Adrenal gland (tissue), 12 donors: ENCODE data around the gene NYAP2. TPM values are rescaled to one million over a fixed set of nuclear protein-coding genes. Genes with fewer than 3 reads are reported as not detected.

Experiments used
- DNase-seq, 7 donors: peaks; one replicate each; pipeline ENCODE4 v3.0.0-alpha.2; 2019 to 2020
- H3K27ac ChIP-seq, 5 donors: fragments of 200-600 bp; sonication (generic) in 4 of 5; 1 replicate in 3 of 5; 2 replicates in 2 of 5; pipeline versions ENCODE4 v1.5.1 to v1.8.0; 2016 to 2020; ENCODE audit warnings: mild to moderate bottlenecking in 1 of 5
- H3K27me3 ChIP-seq: fragments of 200-600 bp; 2 replicates; pipeline ENCODE4 v1.8.0; 2021
- H3K36me3 ChIP-seq, 2 donors: fragments of 200-600 bp; replicated peaks in 1 of 2; 1 replicate in 1 of 2; 2 replicates in 1 of 2; pipeline versions ENCODE4 v1.5.1 to v1.8.0; 2018 to 2022
- H3K4me1 ChIP-seq, 2 donors: fragments of 200-600 bp; replicated peaks in 1 of 2; 1 replicate in 1 of 2; 2 replicates in 1 of 2; pipeline versions ENCODE4 v1.5.1 to v1.8.0; 2018 to 2021
- H3K4me3 ChIP-seq, 4 donors: fragments of 200-600 bp; sonication (generic) in 3 of 4; one replicate each; pipeline ENCODE4 v1.5.1; 2016 to 2018
- H3K9me3 ChIP-seq, 3 donors: fragments of 200-600 bp; sonication (generic) in 1 of 3; replicated peaks in 1 of 3; 1 replicate in 2 of 3; 2 replicates in 1 of 3; pipeline versions ENCODE4 v1.5.1 to v1.8.0; 2016 to 2021
- POLR2A ChIP-seq, 2 donors: fragments of 450-650 bp; IDR thresholded peaks; one replicate each; pipeline ENCODE4 v1.6.1; 2017; ENCODE audit warnings: antibody characterized with exemption in 2 of 2, mild to moderate bottlenecking in 2 of 2, moderate library complexity in 1 of 2
- WGBS, 4 donors: extraction: QIAGEN DNeasy Blood & Tissue Kit in 2 of 4; methylation state at CpG; one replicate each; pipeline versions ENCODE4 v1.1.5 to v1.1.7; 2013 to 2017; 5-methylcytosine and 5-hydroxymethylcytosine counted together
- intact Hi-C, 2 donors: fragments of 100-400 bp; cut with DNase I; formaldehyde crosslinking; loops; one replicate each; pipeline versions ENCODE4 v1.14.1 to v1.15.0; 2022 to 2023
- polyA plus RNA-seq, 3 donors: library from polyadenylated mRNA; stranded (reverse); fragments of 200-250 nt in 2 of 3; fragments of 350-450 nt in 1 of 3; fragmentation: Illumina TruSeq in 1 of 3; extraction: RNeasy Lipid Tissue Mini Kit (QIAGEN cat#74804) in 1 of 3; gene quantifications; one replicate each; pipeline ENCODE4 v1.2.3, GENCODE V29; 2013 to 2014
- total RNA-seq, 9 donors: library from RNA; depleted of rRNA in 4 of 9; stranded (reverse); fragments of >200 nt in 4 of 9; fragments of 120-200 nt in 1 of 9; fragmentation: NEBNext Ultra II Directional in 1 of 9; extraction: Animal tissue kit (Norgen Biotek cat#: 25700) in 1 of 9; gene quantifications; one replicate each; pipeline versions ENCODE4 v1.1.0 to v1.2.4, GENCODE V29; 2013 to 2023
- TF ChIP-seq, protein P1 (sequence below), 6 experiments: fragments of 450-650 bp in 4 of 6; fragments of 200-600 bp in 2 of 6; sonication (generic) in 1 of 6; IDR thresholded peaks; 1 replicate in 5 of 6; 2 replicates in 1 of 6; pipeline versions ENCODE4 v1.5.1 to v1.8.0; 2016 to 2021; ENCODE audit warnings: antibody characterized with exemption in 6 of 6, mild to moderate bottlenecking in 2 of 6, moderate library complexity in 1 of 6
- donor health status: healthy with polysubstance abuse.
- donor health status: Bipolar disorder and iron deficiency.
- donor health status: DM: yes; HTN: yes; CAD: no.
- donor health status: DM: no; HTN: no; CAD: no.
- donor health status: DM: no; HTN: no; CAD: no.
- donor health status: DM: yes; HTN: yes; CAD: no.

NYAP2 gene
- total and polyA plus RNA-seq, 12 donors, result under 0.01 to 0.67 (median 0.11) TPM; not detected in 3

DNA sequence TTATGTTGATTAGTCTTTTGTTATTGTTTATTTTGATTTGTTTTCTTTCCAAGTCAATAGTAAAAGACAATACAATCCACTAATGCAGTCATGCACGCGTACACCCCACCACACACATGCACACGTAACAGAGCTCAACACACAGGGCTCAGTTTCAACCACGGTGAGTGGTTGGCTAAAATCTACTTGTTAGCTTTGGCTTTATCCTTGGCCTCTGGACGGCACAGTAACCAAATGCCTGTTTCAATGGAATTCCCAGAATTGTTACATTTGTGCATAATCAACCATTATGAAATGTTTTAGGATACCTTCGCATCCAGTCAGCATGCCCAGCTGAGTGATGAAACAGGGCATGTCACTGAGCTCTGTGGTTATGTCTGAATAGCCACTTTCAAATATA lies 53.2 kb downstream of the NYAP2 start:
- WGBS, 4 donors, result 80 to 87% (median 85%) methylated on average over 6 of the region's 6 CpGs

DNA sequence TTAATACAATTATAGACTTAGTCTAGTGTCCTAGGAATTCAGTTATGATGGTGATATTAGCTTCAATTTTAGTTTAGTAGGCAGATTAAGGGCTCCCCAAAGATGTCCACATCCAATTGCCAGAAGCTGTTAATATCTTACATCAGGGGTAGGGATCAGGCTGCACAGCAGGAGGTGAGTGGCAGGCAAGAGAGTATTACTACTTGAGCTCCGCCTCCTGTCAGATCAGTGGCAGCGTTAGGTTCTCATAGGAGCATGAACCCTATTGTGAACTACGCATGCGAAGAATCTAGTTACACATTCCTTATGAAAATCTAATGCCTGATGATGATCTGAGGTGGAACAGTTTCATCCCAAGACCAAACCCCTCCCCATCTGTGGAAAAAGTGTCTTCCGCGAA lies 54.9 kb downstream of the NYAP2 start:
- no peaks in the 10 kb centered on the region for H3K36me3 ChIP-seq
- TF ChIP-seq, protein P1, sequence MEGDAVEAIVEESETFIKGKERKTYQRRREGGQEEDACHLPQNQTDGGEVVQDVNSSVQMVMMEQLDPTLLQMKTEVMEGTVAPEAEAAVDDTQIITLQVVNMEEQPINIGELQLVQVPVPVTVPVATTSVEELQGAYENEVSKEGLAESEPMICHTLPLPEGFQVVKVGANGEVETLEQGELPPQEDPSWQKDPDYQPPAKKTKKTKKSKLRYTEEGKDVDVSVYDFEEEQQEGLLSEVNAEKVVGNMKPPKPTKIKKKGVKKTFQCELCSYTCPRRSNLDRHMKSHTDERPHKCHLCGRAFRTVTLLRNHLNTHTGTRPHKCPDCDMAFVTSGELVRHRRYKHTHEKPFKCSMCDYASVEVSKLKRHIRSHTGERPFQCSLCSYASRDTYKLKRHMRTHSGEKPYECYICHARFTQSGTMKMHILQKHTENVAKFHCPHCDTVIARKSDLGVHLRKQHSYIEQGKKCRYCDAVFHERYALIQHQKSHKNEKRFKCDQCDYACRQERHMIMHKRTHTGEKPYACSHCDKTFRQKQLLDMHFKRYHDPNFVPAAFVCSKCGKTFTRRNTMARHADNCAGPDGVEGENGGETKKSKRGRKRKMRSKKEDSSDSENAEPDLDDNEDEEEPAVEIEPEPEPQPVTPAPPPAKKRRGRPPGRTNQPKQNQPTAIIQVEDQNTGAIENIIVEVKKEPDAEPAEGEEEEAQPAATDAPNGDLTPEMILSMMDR (IDR thresholded peaks at IDR 0.05), result no peak
- no peak for TF ChIP-seq POLR2A (IDR thresholded peaks at IDR 0.05)
- 88 to 96% (median 94%) methylated on average over 5 to 6 of the region's 6 CpGs for whole genome bisulfite sequencing, 4 donors
- no peak for DNase-seq
- intact Hi-C loops, result no loop called here
- H3K9me3 ChIP-seq, result no peaks in the 10 kb centered on the region
- H3K27me3 ChIP-seq, result no peaks in the 10 kb centered on the region
- no peak overlapping the region for H3K4me3 ChIP-seq
- H3K4me1 ChIP-seq, result no peaks in the 10 kb centered on the region
- no peak overlapping the region for H3K27ac ChIP-seq

More for the DNA sequence above, 53.2 kb downstream of the NYAP2 start:
- H3K4me3 ChIP-seq, result no peak overlapping the region
- no peaks in the 10 kb centered on the region for H3K9me3 ChIP-seq
- no peak for TF ChIP-seq POLR2A (IDR thresholded peaks at IDR 0.05)
- TF ChIP-seq, protein P1 (IDR thresholded peaks at IDR 0.05), result no peak
- no peaks in the 10 kb centered on the region for H3K36me3 ChIP-seq
- H3K4me1 ChIP-seq, result no peaks in the 10 kb centered on the region
- no peak for DNase-seq
- no peaks in the 10 kb centered on the region for H3K27me3 ChIP-seq
- intact Hi-C loops, result no loop called here
- no peak overlapping the region for H3K27ac ChIP-seq

DNA sequence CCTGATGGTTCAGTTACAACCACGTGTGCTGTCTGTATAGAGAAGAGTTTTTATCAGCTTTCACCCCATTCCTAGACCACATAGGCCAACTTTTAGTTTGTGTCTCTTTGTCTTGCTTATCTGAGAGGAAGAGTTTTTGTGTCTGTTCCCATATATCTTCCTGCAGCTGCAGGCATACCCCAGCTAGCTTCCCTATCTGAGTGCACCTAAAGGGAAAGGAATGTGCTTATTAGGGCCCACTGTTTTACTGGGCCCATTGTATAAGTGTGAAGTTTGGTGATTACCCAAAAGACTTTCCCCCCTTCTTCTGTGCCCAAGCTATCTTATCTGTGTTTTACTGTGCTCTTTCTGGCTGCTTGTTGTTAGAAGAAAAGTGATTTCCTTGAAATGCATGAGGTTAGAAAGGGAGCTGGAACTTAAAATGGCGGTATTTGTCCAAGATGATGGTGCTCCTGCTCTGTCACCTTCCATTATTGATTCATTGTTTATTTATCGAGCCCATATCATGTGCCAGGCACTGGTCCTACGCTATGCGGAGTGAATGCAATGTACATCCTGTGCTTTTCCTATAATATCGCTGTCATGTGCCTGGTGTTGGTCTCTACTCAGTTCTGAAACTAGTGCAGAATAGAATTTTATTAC lies 57.2 kb downstream of the NYAP2 start:
- 77 to 87% (median 78%) methylated on average over 6 of the region's 6 CpGs for WGBS, 4 donors

DNA sequence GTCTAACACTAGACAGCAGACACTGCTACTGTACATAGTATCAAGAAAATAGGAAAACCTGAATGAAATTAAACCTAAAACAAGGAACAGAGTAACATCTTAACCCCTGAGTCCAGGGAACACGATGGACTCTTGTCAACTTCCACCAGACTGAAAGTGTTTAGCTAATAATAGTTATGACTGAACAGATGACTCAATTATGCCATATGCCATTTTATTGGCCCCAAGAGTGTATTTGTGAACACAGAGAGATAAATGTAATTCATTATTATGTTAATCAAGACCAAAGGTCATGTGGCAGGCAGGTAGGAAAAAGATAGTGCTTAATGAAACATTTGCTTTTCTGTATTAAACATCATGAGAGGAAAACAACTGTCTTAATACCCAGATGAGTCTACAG lies 58.0 kb downstream of the NYAP2 start:
- DNase-seq, result no peak
- Histone ChIP-seq H3K4me3 (no peak overlapping the region), H3K27ac (no peak overlapping the region), H3K36me3 (no peaks in the 10 kb centered on the region), H3K4me1 (no peaks in the 10 kb centered on the region), H3K27me3 (no peaks in the 10 kb centered on the region), H3K9me3 (no peaks in the 10 kb centered on the region)
- TF ChIP-seq POLR2A (IDR thresholded peaks at IDR 0.05), result no peak
- TF ChIP-seq, protein P1 (IDR thresholded peaks at IDR 0.05), result no peak
- intact Hi-C loops, result no loop called here
- WGBS, 4 donors, result 34 to 51% (median 43%) methylated on average over 1 of the region's 1 CpG

More for the DNA sequence above, 57.2 kb downstream of the NYAP2 start:
- Histone ChIP-seq H3K4me3 (no peak overlapping the region), H3K9me3 (no peaks in the 10 kb centered on the region), H3K4me1 (no peaks in the 10 kb centered on the region), H3K36me3 (no peaks in the 10 kb centered on the region), H3K27ac (no peak overlapping the region), H3K27me3 (no peaks in the 10 kb centered on the region)
- no peak for TF ChIP-seq POLR2A (IDR thresholded peaks at IDR 0.05)
- TF ChIP-seq, protein P1 (IDR thresholded peaks at IDR 0.05), result no peak
- intact Hi-C loops, result no loop called here
- DNase-seq, result no peak
